Cerebellar cortex (tissue), 1 donor: ENCODE data around the gene UNG.
"Not testable (repeated sequence)": the region's sequence is repeated elsewhere in the genome, so short reads cannot be mapped to it uniquely, and the experiment has no call there.

Experiments used
- DNase-seq: peaks from one replicate; pipeline ENCODE4 v3.0.0-alpha.2; 2015; ENCODE audit warnings: low spot score

The UNG gene

GRCh38 chr12:109097435-109098182, at the start of gene UNG:
Gene UNG (plus strand): TSS chr12:109097597. CDS start chr12:109097680, 83 bp downstream.
- peak; percentile 96 for DNase-seq

- DNase-seq = not testable (repeated sequence)
These were observed 48.7 kb upstream of the UNG start for GRCh38 chr12:109048706-109049105.

- not testable (repeated sequence) for DNase-seq
These were observed 47.6 kb upstream of the UNG start for GRCh38 chr12:109049794-109050193.

- DNase-seq = no peak
These were observed 45.3 kb upstream of the UNG start for GRCh38 chr12:109052097-109052413.

GRCh38 chr12:109052414-109053323, 44.7 kb upstream of the UNG start, which contains the start of gene USP30:
Gene USP30 (plus strand): TSS chr12:109052576. CDS start chr12:109052679, 103 bp downstream.
- peak; percentile 87 for DNase-seq

GRCh38 chr12:109053382-109054123, 43.8 kb upstream of the UNG start:
- DNase-seq = peak; percentile 9

- DNase-seq = not testable (repeated sequence)
These were observed 43.3 kb upstream of the UNG start for GRCh38 chr12:109054124-109054513.

GRCh38 chr12:109054520-109054919, 42.9 kb upstream of the UNG start:
- DNase-seq = no peak

- no peak for DNase-seq
These were observed 40.5 kb upstream of the UNG start for GRCh38 chr12:109056891-109057290.

GRCh38 chr12:109057376-109057775, 40.0 kb upstream of the UNG start:
- no peak for DNase-seq

- DNase-seq = no peak
These were observed 38.6 kb upstream of the UNG start for GRCh38 chr12:109058773-109059172.

GRCh38 chr12:109064143-109064542, 33.3 kb upstream of the UNG start:
- DNase-seq = no peak

- no peak for DNase-seq
These were observed 32.1 kb upstream of the UNG start for GRCh38 chr12:109065154-109065852.

GRCh38 chr12:109065853-109066193, 31.6 kb upstream of the UNG start:
- DNase-seq = no peak

- DNase-seq = no peak
These were observed 27.8 kb upstream of the UNG start for GRCh38 chr12:109069307-109070271.

- no peak for DNase-seq
These were observed 22.5 kb upstream of the UNG start for GRCh38 chr12:109074866-109075265.

GRCh38 chr12:109082751-109083150, 14.6 kb upstream of the UNG start:
- DNase-seq = no peak

GRCh38 chr12:109084425-109084824, 13.0 kb upstream of the UNG start:
- no peak for DNase-seq

GRCh38 chr12:109085590-109085989, 11.8 kb upstream of the UNG start:
- DNase-seq = no peak

- DNase-seq = peak; percentile 47
These were observed 10.1 kb upstream of the UNG start for GRCh38 chr12:109087250-109087649.

- DNase-seq = no peak
These were observed 8.6 kb upstream of the UNG start for GRCh38 chr12:109088818-109089217.
